AG04450 (cell line): ENCODE measurements around the gene DOCK3. TPM values are rescaled to one million over a fixed set of nuclear protein-coding genes. Genes with fewer than 3 reads are reported as not detected.
A peak's percentile ranks its signal among the peaks of the same experiment; 100 is the strongest.
"Not testable (repeated sequence)": the region's sequence is repeated elsewhere in the genome, so short reads cannot be mapped to it uniquely, and the experiment has no call there.

Experiments used
- CTCF ChIA-PET: fragments of 300-600, 350-600 bp; formaldehyde crosslinking; extraction: SDS; loops from one replicate; lab custom pipeline; 2022; ENCODE audit warnings: antibody characterized with exemption, inconsistent platforms; lab: Charles Lee
- POLR2A ChIA-PET: fragments of 350-600 bp; formaldehyde crosslinking; extraction: SDS; loops from one replicate; lab custom pipeline; 2021; ENCODE audit warnings: antibody characterized with exemption, inconsistent platforms; lab: Yijun Ruan, JAX
- DNase-seq: peaks from one replicate; pipeline ENCODE4 v3.0.0-alpha.2; 2011; ENCODE audit warnings: low read depth, low spot score
- H3K27ac ChIP-seq: one replicate; pipeline ENCODE4 v1.5.1; 2012; ENCODE audit warnings: low read depth, low read length, control low read depth
- H3K27me3 ChIP-seq: one replicate; pipeline ENCODE4 v1.6.0; 2012; ENCODE audit warnings: low read length; ENCODE audit not compliant: control insufficient read depth, insufficient read depth
- H3K4me3 ChIP-seq: 2 replicates; pipeline ENCODE4 v1.5.1; 2011; ENCODE audit warnings: mild to moderate bottlenecking, low read depth, low read length, control low read depth
- H3K9me3 ChIP-seq: 2 replicates; pipeline ENCODE4 v1.5.1; 2012; ENCODE audit warnings: low read length; ENCODE audit not compliant: control insufficient read depth, insufficient read depth
- CTCF ChIP-seq: IDR thresholded peaks from 2 replicates; pipeline ENCODE4 v1.5.1; 2011; ENCODE audit warnings: low read depth, low read length, control low read depth, inconsistent platforms
- polyA plus RNA-seq: library from polyadenylated mRNA; depleted of rRNA; stranded (reverse); fragments of >200 nt; gene quantifications from 2 replicates; pipeline ENCODE4 v1.2.3, GENCODE V29; 2011

DOCK3 gene
- polyA plus RNA-seq, 1 experiment: 0.07 TPM

DNA sequence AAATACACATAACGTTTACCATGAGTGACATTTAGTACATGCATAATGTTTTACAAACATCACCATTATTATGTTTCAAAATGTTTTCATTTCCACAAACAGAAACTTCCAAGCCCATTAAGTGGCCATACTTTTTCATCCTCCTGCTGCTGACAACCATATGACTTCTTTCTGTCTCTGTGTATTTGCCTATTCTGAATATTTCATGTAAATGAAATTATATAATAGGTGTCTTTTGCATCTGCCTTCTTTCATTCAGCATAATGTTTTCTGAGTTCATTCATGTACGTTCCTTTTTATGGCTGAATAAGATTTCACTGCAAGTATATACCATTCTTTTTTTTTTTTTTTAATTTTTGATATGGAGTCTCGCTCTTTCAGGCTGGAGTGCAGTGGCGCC is 209.0 kb downstream of the DOCK3 start:
- H3K27me3 ChIP-seq: no peaks in the 10 kb centered on the region
- ChIA-PET POLR2A (no interaction called here), CTCF (no interaction called here)
- no peak for DNase-seq
- H3K27ac ChIP-seq: no peak overlapping the region
- no peak for TF ChIP-seq CTCF
- no peaks in the 10 kb centered on the region for H3K9me3 ChIP-seq
- H3K4me3 ChIP-seq: no peak overlapping the region

- ChIA-PET CTCF (interaction anchor here (1.2 kb wide), 1 partner anchor 270 kb away, joined by 4 read pairs; no protein-coding TSS in a partner anchor), POLR2A (no interaction called here)
- Histone ChIP-seq H3K4me3 (no peak overlapping the region), H3K9me3 (no peaks in the 10 kb centered on the region), H3K27me3 (no peaks in the 10 kb centered on the region), H3K27ac (no peak overlapping the region)
- DNase-seq: no peak
- peak; percentile 6; the same call in 1 of the 2 replicates for TF ChIP-seq CTCF
Observed at GRCh38 chr3:50885070-50885850, 210.5 kb downstream of the DOCK3 start.

- no peak for DNase-seq
- ChIA-PET CTCF (no interaction called here), POLR2A (no interaction called here)
- no peak overlapping the region for H3K27ac ChIP-seq
- no peak overlapping the region for H3K4me3 ChIP-seq
- H3K9me3 ChIP-seq: no peaks in the 10 kb centered on the region
- H3K27me3 ChIP-seq: no peaks in the 10 kb centered on the region
- TF ChIP-seq CTCF: no peak
Observed at GRCh38 chr3:50890688-50891344, 216.1 kb downstream of the DOCK3 start.

GRCh38 chr3:50901097-50901496 is 226.4 kb downstream of the DOCK3 start:
- H3K4me3 ChIP-seq, H3K9me3 ChIP-seq, H3K27me3 ChIP-seq, DNase-seq, H3K27ac ChIP-seq: not testable (repeated sequence)
- ChIA-PET POLR2A (interaction anchor here (0.6 kb wide), 1 partner anchor 110 kb away, joined by 6 read pairs; no protein-coding TSS in a partner anchor), CTCF (interaction anchor here (0.6 kb wide), 1 partner anchor 15 kb away, joined by 3 read pairs; no protein-coding TSS in a partner anchor)

GRCh38 chr3:50912746-50913145 is 238.0 kb downstream of the DOCK3 start:
- Histone ChIP-seq H3K9me3 (no peaks in the 10 kb centered on the region), H3K27me3 (no peaks in the 10 kb centered on the region), H3K27ac (no peak overlapping the region), H3K4me3 (no peak overlapping the region)
- no peak for TF ChIP-seq CTCF
- ChIA-PET CTCF (no interaction called here), POLR2A (no interaction called here)
- DNase-seq: no peak
